GM21717 (cell line): ENCODE results near the gene PRKG1.
"Not testable (repeated sequence)": the region's sequence is repeated elsewhere in the genome, so short reads cannot be mapped to it uniquely, and the experiment has no call there.

Experiments used
- ATAC-seq: cut with Tn5 transposase; IDR thresholded peaks from one replicate; pipeline ENCODE4 v1.9.1; 2021; ENCODE audit warnings: mild to moderate bottlenecking, moderate library complexity; ENCODE audit not compliant: unreplicated experiment

Gene PRKG1

DNA sequence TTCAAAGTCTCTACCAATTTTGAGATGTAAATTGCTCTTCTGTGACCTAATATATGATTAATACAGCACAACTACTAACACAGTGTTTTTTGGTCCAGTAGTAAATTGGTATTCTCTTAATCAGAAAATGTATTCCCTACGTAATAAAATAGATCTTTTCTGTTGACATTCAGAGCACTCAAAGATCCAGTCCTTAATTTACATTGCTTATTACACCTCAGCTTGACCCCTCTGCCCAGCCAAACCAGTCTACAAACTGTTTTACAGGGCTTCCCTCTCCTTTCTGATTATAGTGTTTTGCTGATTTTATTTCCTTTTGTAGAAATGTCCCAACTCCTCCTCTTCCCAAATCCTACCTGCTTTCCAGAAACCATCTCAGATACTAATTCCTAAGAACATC lies 293.4 kb downstream of the PRKG1 start:
- ATAC-seq = no peak

- no peak for ATAC-seq
Observed at GRCh38 chr10:51368943-51369342, 294.7 kb downstream of the PRKG1 start.

DNA sequence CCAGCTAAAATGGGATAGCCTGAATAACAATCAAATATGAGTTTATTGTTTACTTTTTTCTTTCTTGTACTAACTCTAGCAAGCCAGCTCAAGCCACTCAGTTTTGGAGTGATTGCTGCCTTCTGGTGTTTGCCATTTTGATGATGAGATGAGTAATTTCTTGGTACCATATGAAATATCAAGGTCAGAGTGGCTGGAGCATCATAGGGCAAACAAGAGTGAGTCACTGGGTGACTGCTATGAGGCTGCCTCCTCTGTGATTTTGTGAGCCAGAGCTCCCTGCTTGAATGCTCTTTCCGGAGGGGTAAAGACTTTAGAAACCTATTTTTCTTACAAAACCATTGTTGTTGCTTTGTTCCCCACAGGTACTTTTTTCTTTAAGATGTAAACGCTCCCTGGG lies 295.6 kb downstream of the PRKG1 start:
- ATAC-seq = no peak

- ATAC-seq = no peak
Observed at GRCh38 chr10:51371743-51372142, 297.5 kb downstream of the PRKG1 start.

GRCh38 chr10:51375790-51376189 lies 301.5 kb downstream of the PRKG1 start:
- no peak for ATAC-seq

DNA sequence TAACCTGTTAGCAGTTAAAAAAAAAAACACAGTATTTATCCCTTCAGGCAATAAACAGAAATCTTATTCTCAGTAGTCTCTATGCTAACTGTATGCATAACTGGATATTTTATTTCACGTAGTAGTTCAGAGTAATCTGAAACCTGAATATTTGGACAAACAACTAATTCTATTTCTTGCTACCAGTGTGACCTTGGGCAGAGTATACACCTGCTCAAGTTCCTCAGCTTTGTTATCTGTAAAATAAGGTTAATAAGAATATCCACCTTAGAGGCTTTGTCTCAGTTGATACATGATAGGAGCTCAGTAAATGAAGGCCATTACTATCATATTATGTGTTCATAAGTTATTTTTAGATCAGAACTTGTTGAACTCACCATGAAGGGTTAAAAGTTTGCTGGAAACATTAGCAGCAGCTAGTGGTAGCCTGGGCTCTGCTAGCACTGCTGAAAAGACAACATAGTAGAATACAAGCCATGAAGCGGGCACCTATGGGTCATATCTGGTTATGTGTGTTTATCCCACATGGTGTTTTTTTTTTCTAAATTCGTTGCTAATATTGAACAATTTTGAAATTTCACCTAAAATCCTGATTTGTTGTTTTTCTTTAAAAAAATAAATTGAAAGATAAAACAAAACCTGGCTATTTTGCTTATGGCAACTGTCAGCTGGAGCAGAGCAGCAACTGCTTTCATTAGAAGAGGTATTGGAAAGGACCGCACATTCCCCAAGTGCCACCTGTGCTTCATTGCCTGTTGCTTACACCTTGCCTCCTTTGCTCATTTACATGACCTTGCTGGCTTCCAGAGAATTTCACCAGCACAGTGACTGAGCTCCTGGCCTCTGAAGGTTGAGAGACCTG lies 303.0 kb downstream of the PRKG1 start:
- no peak for ATAC-seq

DNA sequence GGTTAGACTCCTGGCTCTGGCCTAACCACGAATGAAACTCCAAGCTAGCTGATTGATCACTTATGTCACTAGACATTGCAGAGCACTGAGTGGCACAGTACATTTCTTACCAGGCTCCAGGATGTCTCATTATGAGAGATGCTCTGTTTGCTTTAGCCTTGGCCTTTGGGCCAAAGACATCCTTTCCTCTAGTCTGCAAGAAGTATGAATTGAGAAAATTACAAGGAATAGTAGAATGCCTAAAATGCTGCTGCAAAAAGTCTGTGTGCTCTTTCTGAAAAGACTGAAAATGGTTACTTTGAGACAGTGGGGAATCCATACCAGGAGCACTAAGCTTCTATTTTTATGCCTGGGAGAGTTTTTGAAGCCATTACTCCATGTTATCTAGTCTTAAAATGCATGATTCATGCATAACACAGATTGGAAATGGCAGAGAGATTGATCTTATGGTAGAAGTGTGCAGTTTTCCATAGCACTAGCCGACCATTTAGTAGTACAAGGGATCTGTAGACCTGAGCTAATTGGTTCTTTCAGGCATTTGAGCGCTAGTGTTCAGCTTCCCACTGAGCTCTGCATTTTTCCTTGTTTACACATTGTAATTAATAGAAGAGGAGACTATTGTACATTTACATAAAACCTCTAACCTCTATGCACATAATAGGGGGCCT lies 303.8 kb downstream of the PRKG1 start:
- ATAC-seq = no peak

GRCh38 chr10:51382181-51382580 lies 307.9 kb downstream of the PRKG1 start:
- ATAC-seq = no peak

DNA sequence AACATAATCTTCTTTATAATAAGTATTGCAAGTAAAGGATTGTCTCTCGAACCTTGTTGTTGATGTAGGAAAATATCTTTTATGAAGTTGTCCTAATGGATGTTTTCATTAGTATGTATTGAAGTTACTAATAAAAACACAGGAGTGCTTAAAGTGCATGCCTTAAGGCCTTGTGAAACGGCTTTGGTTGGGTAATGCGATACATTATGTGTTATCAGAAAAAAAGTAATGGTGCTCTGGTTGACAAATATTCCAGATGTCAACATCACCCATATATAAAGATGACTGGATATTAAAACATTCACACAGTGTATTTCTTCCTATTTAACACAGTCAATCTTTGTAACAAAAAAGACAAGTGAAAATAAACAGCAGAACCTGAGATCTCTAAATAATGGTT lies 310.7 kb downstream of the PRKG1 start:
- ATAC-seq = no peak

DNA sequence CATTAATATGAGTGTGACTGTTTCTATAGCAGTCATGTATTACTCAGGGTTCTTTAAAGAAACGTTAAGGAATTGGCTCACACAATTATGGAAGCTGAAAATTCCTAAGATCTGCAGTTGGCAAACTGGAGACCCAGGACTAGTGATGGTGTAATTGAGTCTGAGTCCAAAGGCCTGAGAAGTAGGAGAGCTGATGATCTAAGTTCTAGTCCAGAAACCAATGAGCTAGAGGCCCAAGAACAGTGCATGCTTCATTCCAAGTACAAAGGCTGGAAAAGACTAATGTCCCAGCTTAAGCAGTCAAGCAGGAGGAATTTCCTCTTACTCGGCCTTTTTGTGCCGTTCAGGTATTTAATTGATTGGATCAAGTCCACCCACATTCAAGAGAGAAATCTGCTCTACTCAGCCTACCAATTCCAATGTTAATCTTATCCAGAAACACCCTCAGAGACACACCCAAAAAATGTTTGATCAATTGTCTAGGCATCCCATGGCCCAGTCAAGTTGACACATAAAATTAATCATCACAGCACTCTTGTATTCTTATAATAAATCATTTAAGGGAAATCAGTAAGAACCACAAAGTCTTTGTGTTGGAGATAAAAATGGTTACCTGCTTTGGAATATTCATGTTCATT lies 312.1 kb downstream of the PRKG1 start:
- no peak for ATAC-seq

- no peak for ATAC-seq
Observed at GRCh38 chr10:51389415-51390321, 315.4 kb downstream of the PRKG1 start.

- not testable (repeated sequence) for ATAC-seq
Observed at GRCh38 chr10:51393006-51393405, 318.7 kb downstream of the PRKG1 start.

GRCh38 chr10:51394039-51394438 lies 319.8 kb downstream of the PRKG1 start:
- no peak for ATAC-seq

DNA sequence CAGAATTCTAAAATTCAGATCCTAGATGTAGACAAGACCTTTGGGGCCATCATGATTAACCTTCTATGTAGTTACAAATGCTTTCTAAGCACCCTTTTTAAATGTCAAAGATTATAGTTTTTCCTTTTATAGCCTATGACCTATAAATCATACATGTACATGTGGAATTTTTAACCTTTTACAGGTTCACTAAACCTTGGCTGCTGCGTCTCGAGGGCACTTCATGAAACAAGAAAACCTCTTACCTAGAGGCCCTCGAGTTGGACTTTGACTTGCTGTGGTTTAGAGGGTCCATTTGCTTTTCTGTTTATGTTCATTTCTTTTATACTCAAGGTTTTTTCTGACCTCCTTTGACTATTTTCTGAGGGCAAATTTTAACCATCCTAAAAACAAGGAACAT lies 323.0 kb downstream of the PRKG1 start:
- no peak for ATAC-seq

- ATAC-seq = no peak
Observed at GRCh38 chr10:51397695-51398094, 323.4 kb downstream of the PRKG1 start.

GRCh38 chr10:51399840-51400239 lies 325.6 kb downstream of the PRKG1 start:
- no peak for ATAC-seq

DNA sequence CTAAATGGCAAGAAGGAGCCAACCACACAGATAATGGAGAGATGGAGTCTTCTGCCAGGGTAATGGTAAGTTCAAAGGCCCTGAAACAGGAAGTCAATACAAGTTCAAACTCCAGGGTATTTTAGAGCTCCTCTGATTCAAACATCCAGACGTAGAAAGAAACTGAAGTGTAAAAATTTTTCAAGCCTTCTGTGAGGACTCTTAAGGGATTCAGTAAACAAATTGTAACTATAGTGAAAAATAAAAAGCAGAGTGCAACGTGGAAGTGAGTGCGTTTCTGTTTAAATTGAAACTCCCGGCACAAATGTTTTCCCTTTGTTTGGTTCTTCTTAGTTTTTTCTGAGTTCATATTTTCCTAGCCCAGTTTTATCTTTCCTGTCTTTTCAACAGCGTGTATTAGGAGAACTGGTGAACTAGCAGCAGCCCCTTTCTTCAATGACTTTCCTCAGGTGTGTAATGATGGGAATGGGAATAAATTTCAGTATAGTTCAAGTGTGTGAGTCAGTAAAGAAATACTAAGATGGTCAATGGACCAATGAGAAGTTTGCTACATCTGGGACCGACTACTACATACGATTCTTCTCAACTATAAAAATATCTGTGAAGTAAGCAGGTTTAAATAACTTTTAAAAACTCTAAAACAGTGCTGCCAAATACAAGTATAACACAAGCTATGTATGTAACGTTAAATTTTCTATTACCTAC lies 326.3 kb downstream of the PRKG1 start:
- no peak for ATAC-seq

DNA sequence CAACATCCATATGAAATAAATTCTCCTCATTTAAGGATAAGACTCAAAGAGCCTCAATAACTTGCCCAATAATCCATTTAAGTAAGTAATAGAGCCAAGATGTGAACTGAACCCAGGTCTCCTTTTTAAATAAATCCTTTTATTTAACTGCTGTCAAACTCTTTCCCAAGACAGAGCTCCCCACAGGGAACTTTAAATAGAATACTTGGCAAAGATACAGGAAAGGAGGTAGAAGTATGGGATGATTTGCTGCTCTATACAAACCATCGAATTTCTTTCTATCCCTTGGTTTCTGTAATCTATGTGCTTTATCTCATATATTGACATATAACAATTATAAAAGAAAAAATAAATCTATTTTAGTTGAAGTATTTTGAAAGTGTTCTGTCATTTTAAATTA lies 329.2 kb downstream of the PRKG1 start:
- no peak for ATAC-seq

GRCh38 chr10:51405580-51406351 lies 331.5 kb downstream of the PRKG1 start:
- no peak for ATAC-seq

DNA sequence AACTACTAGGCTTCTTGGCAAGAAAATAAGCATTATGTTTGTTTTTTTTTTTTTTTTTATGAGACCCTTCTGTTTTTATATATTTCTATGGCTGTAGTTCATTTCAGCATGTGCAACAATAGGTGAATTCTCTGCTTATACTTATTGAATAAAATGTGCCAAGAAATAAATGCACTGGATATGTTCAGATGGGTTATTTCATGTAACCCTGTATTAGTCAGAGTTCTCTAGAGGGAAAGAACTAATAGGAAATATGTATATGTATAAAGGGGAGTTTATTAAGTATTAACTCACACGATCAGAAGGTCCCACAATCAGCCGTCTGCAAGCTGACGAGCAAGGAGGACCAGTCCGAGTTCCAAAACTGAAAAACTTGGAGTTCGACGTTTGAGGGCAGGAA lies 332.3 kb downstream of the PRKG1 start:
- no peak for ATAC-seq
